HG03520 (cell line): Measurements from ENCODE around the gene RAB43.
"Not testable (repeated sequence)": the region's sequence is repeated elsewhere in the genome, so short reads cannot be mapped to it uniquely, and the experiment has no call there.

Source experiments
- ATAC-seq: cut with Tn5 transposase; IDR thresholded peaks from one replicate; pipeline ENCODE4 v1.9.1; 2021; ENCODE audit warnings: mild to moderate bottlenecking, moderate library complexity; ENCODE audit not compliant: unreplicated experiment

The RAB43 gene

DNA sequence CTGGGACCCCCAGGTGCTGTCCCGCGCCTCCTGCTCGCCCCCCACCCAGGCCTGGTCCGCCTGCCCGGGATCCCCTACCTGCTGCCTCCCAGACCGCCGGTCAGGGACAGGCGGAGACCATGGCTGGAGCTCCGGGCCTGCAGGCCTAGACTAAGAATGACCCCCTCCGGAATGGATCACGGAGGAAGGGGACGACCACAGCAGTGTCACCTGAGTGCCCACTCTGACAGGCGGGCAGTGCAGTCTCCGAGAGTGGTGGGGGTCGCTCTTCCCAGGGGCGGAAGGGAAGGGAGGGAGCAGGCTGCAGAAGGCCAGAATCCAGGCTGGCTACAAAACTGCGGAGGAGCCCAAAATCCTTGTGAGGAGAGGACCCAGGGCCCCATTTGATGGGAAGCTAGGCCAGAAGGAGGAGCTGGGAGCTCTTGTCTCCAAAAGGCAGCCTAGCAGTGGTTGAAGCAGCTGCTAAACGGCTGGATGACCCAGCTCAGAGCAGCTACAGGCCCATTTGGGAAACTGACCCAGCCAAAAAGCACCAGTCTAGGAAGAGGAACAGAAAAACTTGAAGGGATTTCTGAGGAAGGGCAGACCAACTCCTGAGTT, 908 bp upstream of the RAB43 start:
- no peak for ATAC-seq

DNA sequence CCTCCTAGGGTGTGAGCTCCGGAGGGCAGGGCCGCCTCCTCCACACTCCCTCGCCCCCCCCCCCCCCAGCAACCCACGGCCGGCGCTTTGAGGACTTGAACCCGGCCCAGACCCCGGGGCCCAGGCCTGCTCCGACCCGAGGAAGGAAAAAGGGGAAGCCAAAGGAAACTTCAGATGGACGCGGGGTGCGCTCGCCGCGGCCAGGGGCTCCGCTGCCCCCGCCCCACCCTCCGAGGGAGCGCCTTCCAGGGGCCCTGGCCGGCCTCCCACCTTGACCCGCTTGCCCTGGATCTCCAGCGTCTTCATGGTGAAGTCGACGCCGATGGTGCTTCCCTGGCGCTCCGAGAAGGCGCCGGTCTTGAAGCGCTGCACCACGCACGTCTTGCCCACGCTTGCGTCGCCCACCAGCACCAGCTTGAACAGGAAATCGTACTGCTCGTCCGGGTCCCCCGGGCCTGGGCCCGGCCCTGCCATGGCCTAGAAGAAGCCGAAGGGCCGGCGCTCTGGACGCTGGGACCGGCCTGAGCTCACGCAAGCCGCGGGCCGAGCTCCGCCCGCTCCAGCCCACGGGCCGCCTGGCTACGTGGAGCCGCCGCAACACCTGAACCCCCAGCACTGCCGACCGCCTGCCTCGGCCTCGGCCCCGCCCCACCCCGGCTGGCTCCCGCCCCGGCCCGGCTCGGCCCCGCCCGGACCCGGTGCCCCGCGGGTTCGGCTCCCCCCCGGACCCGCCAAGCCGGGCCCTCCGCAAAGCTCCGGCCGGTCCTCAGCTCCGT, 400 bp downstream of the RAB43 start:
- peak; percentile 18 for ATAC-seq

- peak; percentile 54 for ATAC-seq
Measured at GRCh38 chr3:129120254-129121004, 1.2 kb downstream of the RAB43 start.

DNA sequence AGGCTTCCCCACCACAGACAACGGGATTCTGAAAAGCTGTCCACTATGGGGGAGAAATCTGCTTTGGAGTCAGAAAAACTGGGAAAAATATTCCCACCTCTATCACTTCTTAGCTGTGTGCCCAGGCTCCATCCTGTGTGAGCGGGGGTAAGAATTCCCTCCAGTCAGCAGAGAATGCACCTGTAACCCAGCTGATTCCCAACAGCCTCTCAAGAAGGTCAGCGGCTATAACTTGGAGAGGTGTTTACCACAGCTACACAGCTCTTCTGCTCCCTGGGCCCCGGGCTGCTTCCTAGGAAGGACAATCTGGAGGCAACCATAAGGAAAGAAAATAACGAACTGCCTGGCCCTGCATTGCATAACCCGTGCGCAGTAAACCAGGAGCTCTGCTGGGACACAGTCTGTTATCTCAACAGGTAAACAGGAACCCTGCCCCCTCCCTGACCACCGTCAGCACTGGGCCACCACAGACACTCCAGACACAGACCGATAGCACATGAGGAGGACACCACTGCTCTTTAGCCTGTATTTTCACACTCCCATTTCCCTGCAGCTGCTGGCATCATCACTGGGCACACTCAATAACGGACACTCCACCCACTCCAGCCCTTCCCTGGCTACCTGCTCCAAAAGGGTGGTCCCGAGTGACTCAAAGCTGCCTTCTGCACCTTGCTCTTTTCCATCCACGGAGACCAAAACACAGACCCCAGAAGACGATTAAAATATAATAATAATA, 2.1 kb downstream of the RAB43 start:
- ATAC-seq = no peak

- no peak for ATAC-seq
Measured at GRCh38 chr3:129118745-129119144, 2.9 kb downstream of the RAB43 start.

DNA sequence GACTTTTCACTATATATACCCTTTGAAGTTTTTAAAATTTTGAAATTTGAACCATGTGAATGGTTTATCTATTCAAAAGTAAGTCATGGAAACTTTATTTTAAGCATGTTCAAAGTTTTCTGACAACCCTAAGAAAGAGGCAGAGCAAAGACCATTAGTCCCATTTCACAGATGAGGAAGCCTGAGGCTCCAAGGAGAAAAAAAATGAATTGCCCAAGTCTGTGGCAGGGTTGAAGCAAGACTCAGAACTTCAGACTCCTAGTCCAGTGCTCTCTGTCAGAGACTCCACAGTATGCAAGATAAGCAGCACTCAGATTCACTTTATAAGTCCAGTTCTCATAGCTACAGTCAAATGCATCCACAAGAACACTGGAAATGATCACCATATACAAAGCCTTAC, 4.5 kb downstream of the RAB43 start:
- ATAC-seq = no peak

DNA sequence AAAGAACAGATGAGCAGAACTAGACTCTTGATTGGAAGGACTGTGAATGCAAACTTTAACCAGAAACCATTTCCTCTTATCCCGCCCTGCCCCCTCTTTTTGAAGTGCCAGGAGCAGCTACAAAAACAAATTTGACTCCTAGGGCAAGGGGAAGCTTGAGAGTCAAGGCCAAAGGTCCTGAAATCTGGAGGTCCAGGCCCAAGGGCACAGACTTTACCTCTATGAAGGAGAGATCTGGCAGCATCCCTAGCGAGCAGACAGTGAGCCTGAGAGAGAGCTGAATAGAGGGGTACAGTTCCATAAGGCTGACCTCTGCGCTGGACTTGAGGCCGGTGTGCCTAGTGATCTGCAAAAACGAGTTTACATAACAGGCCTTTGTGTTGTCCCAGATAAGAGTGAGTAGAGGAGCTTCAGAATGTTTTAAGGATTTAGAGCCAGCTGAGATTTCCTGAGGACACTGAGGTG, 5.1 kb downstream of the RAB43 start:
- no peak for ATAC-seq

DNA sequence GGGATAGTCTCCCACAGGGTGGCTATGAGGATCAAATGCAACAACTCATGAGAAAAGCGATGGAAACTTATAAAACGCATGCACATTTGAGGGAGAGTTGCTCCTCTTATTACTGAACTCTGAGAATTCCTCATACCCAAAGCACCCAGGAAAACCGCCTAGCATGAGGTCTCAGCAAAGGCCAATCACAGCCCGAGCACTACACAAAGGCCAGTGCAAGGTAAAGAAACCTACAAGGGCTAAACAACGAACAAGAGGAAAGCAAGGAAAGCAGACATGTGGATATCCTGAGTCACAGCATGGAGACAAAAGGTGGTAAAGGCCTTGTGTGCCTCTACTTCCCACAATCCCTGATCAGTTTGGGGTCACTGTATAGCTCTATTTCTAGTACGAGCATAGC, 7.1 kb downstream of the RAB43 start:
- no peak for ATAC-seq

DNA sequence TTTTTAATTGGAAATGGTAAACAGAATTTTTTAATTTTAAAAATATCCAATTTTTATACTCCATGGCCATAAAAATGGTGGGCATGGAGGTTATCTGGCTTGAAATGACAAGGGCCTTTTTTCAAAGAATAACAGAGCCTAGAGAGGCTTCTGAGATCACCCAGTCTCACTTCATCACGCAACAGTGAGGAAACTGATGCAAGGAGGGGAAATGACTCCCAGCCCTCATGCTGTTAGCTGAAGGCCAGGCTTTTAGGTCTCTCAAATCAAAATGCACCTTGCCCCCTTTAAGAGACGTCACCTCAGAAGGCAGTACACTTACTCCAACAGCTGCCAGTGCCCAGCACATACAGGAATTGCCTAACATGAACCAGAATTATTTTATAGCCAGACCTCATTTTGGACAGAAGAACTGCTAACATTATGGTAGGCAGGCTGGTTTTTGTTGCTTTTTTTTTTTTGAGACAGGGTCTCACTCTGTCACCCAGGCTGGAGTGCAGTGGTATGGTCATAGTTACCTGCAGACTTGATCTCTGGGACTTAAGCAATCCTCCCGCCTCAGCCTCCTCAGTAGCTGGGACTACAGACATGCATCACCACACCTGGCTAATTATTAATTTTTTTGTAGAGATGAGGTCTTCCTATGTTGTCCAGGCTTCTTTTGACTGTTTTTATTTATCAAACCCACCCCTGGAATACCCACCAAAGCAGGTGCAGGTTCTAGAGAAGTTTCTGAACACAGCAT, 9.1 kb downstream of the RAB43 start:
- no peak for ATAC-seq

- ATAC-seq = not testable (repeated sequence)
Measured at GRCh38 chr3:129111076-129111780, 10.4 kb downstream of the RAB43 start.

DNA sequence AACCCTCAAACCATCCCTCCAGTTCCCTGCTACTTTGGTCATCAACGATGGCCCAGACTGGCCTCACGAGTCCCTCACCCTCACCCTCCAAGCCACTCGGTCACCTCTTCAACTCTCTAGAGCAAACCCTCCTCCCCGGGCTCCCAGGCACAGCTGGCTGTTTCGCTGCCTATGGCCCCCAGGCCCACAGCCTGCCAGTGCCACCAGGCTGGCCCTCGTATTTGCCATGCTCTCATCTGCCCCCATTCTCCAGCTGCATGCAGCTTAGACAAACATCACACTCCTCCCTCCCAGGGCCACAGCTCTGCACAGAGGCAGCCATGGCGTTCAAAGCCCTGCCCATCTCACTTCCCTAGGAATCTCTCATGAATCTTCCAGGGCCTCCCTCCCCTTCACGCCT, 13.8 kb downstream of the RAB43 start:
- no peak for ATAC-seq

DNA sequence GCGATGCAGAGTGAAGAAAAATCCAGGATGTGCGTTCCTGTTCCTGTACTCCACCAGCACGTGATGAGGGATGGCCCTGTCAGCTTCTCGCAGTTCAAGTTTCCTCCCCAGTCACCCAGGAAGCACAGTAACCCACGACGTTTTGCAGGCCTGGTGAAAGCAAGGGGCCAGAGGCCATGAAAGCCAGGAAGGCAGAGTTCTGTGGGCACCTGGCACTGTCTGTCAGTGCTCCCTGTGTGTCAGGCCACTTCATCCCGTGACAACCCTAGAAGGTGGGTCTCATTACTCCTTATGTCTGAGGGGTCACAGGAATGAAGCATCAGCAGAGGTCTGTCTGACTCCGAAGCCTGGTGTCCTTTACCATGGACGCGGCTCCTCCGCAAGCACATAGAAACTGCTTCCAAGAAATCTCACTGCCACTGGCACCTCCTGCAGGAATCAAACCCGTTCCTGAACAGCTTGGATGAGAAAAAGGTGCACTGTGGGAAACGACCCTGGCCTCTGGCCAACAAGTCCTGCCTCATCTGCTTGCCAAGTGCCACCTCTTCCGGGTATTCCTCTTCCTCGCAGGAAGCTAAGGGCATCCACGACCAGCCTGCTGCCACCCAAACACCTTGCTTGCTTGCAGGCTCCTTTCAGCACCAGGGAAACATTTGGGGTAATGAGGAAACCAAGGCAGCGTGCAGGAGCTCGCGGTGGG, 14.6 kb downstream of the RAB43 start:
- no peak for ATAC-seq

- ATAC-seq = no peak
Measured at GRCh38 chr3:129106320-129106719, 15.3 kb downstream of the RAB43 start.

DNA sequence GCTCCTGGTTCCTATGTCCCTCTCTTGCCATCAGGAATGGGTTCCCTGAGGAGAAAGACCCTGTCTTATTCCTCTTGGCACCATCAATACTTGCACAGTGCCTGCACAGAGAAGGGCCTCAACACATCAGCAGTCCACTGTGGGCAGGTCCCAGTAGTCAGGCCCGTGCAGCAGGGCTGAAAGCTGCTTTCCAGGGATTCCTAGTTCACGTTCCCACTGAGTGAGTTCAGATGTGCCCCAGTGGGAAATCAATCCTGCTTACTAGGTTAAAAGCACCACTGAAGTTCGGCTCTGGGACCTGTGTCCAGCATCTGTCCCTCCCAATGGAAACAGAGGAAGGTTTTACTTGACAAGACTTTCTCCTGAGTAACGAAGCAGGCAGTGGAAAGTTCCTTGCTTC, 15.7 kb downstream of the RAB43 start:
- no peak for ATAC-seq

DNA sequence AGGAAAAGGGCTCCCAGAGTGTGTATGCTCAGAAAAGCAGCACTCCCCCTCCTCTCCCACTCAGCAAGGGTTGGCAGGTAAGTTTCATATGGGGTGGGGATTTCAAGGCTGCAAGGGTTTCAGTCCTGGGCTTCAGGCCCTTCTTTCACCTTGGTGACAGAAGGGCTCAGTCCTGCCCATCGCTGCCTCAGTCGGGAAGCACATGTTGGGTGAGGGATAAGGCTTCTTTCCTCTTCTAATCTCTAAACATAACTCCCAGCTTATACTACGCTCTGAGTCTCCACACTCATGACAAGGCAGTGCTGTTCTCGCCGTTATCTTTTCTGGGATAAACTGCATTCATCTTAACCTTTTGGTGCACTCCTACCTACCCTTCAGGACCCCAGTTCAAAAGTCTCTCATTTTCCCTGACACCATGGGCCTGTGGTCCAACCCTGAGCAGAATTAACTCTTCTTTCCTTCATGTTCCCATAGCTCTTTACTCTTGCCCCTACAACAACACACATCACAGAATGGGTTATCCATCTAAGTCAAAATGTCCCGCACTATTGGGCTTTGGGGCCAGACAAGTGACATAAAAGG, 17.0 kb downstream of the RAB43 start:
- ATAC-seq = no peak

DNA sequence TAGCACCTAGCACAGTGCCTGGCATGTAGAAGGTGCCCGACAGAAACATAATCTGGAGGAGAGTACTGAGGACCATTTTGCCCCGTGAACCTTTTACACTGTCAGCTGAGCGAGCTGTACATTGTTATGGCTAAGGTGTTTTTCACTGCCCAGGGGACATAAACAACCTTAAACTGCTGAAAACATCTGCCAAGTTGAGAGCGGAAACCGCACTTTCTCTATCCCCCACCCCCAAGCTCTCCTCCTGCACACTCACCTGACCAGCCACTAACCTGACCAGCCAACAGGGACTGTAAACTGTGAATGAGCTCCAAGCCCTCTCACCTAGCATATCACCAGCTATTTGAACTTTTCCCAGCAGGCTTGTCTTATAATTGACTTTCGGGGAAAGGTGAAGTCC, 17.6 kb downstream of the RAB43 start:
- ATAC-seq = no peak

DNA sequence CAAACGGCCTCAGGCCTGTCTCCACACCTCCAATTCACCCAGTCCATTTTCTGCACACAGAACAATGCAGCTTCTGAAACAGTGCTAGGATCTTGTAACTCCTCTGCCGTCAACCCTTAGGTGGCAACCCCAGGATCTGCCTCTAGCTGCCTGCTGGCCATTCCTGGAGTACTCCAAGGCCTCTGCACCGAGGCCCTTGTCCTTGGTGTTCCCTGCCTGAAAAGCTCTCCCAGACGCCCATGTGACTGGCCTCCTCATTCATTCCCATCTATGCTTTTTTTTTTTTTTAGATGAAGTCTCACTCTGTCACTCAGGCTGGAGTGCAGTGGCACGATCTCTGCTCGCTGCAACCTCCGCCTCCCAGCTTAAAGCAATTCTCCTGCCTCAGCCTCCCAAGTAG, 18.3 kb downstream of the RAB43 start:
- no peak for ATAC-seq

DNA sequence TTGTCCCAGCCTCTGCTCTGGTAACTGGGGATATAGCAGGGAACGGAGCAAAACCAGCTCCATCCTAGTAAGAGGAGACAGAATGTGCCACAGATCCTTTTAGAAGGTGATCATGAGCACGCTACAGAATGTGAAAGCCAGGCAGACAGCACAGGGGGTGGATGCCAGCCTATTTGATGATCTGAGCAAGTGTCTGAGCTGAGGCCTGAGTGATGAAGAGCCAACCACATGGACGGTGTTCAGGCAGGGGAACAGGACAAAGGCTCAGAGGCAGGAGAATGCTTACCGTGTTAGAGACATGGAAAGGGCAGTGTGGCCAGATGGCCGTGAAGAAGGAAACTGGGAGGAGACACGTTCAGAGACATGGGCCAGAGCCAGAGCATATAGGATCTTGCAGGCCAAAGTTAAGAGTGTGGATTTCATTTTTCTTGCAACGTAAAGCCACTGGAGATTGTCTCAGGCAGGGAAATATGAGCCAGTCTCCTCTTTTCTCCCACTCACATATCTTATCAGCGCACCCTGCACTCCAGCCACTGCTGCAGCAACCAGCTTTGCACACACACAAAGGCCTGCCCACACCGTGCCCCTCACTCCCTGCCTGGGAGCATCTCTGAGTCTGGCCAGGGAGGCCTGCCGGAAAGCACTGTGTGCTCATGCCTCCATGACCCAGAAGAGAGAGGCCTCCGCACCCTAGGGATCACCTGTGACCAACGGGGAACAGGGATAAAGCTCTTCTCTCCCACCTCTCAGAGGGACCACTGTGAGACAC, 20.1 kb downstream of the RAB43 start:
- ATAC-seq = no peak
